Esophagus (tissue), 2 donors: ENCODE results near the gene MLPH. TPM values are rescaled to one million over a fixed set of nuclear protein-coding genes. Genes with fewer than 3 reads are reported as not detected.

Experiments
- H3K27ac ChIP-seq, 2 donors: one replicate each; pipeline ENCODE4 v1.5.1; 2013; ENCODE audit warnings: low read depth in 2 of 2, mild to moderate bottlenecking in 2 of 2, inconsistent platforms in 1 of 2, low read length in 1 of 2, moderate library complexity in 1 of 2
- H3K27me3 ChIP-seq, 2 donors: one replicate each; pipeline ENCODE4 v1.6.1; 2013; ENCODE audit warnings: low read length in 2 of 2, control low read depth in 1 of 2, mild to moderate bottlenecking in 1 of 2; ENCODE audit not compliant: insufficient read depth in 2 of 2, control insufficient read depth in 1 of 2
- H3K36me3 ChIP-seq, 2 donors: one replicate each; pipeline ENCODE4 v1.6.1; 2013; ENCODE audit warnings: low read length in 1 of 2; ENCODE audit not compliant: control insufficient read depth in 2 of 2, insufficient read depth in 2 of 2
- H3K4me1 ChIP-seq, 2 donors: one replicate each; pipeline ENCODE4 v1.6.1; 2013; ENCODE audit warnings: low read length in 1 of 2; ENCODE audit not compliant: control insufficient read depth in 2 of 2, insufficient read depth in 2 of 2
- H3K4me3 ChIP-seq, 2 donors: one replicate each; pipeline ENCODE4 v1.5.1; 2013; ENCODE audit warnings: low read length in 2 of 2, mild to moderate bottlenecking in 2 of 2, low read depth in 1 of 2, moderate library complexity in 1 of 2
- H3K9me3 ChIP-seq, 2 donors: one replicate each; pipeline ENCODE4 v1.6.1; 2013; ENCODE audit warnings: mild to moderate bottlenecking in 2 of 2, low read depth in 1 of 2, low read length in 1 of 2, moderate library complexity in 1 of 2; ENCODE audit not compliant: control insufficient read depth in 2 of 2, insufficient read depth in 1 of 2
- WGBS, 2 donors: extraction: QIAGEN DNeasy Blood & Tissue Kit; methylation state at CpG; one replicate each; pipeline ENCODE4 v1.1.7; 2013; 5-methylcytosine and 5-hydroxymethylcytosine counted together
- polyA plus RNA-seq, 2 donors: library from polyadenylated mRNA; stranded (reverse); fragments of 200-250 nt; gene quantifications; one replicate each; pipeline ENCODE4 v1.2.3, GENCODE V29; 2013
- donor health status: healthy with polysubstance abuse.
- donor health status: Bipolar disorder and iron deficiency.

Gene MLPH
- polyA plus RNA-seq, 2 donors = 3.4 to 4.4 TPM

- peaks cover 0 to 4% of the 10 kb centered on the region in 2 donors for H3K36me3 ChIP-seq
- H3K4me3 ChIP-seq = no peak overlapping the region
- H3K27me3 ChIP-seq = no peaks in the 10 kb centered on the region
- H3K4me1 ChIP-seq = peaks cover 0 to 3% of the 10 kb centered on the region in 2 donors
- no peak overlapping the region for H3K27ac ChIP-seq
- H3K9me3 ChIP-seq = no peaks in the 10 kb centered on the region
- WGBS, 2 donors = 70 to 77% methylated on average over 2 of the region's 2 CpGs
Observed at GRCh38 chr2:237501892-237502513, 15.0 kb downstream of the MLPH start.

GRCh38 chr2:237503201-237503600 lies 16.1 kb downstream of the MLPH start:
- 92 to 93% methylated on average over 16 of the region's 16 CpGs for WGBS, 2 donors
- H3K27ac ChIP-seq = no peak overlapping the region
- peaks cover 0 to 4% of the 10 kb centered on the region in 2 donors for H3K36me3 ChIP-seq
- H3K4me1 ChIP-seq = peaks cover 0 to 3% of the 10 kb centered on the region in 2 donors
- H3K4me3 ChIP-seq = no peak overlapping the region
- H3K9me3 ChIP-seq = no peaks in the 10 kb centered on the region
- no peaks in the 10 kb centered on the region for H3K27me3 ChIP-seq

DNA sequence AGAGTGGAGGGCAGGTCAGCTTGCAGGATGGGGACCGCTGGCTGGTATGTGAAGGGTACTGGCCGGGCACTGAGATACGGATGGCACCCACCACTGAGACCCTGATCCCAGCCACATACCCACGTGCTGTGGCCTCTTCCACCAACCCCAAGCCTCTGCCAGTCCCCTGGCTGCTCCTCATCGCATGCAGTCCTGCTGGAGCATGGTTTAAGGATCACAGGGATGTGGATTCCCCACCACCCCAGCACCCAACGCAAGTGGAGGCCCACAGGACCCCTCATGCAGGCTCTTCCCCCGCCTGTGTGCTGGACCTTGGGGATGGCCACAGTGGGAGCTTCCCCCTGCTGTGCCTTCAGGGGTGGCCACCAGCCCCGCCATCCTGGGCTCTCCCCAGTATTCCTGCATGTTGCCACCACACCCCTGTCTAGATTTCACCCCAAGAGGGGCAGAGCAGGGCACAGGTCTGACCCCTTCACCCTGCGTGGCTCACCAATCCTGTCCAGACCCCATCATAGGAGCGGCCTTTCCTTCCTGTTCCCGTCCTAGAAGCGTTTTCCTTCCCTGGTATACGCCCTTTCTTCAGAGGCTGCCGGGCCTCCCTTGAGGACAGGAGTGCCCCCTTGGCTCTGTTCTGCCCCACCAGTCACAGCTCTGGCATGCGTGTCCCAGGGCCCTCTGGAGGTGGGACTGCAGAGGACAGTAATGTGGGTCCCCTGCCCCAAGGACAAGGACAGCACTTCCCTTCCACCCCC lies 18.3 kb downstream of the MLPH start:
- WGBS, 2 donors = 89 to 91% methylated on average over 15 of the region's 15 CpGs
- H3K27ac ChIP-seq = no peak overlapping the region

GRCh38 chr2:237507512-237507911 lies 20.5 kb downstream of the MLPH start:
- no peaks in the 10 kb centered on the region for H3K27me3 ChIP-seq
- no peak overlapping the region for H3K27ac ChIP-seq
- 77 to 83% methylated on average over 7 of the region's 7 CpGs for WGBS, 2 donors
- H3K4me3 ChIP-seq = no peak overlapping the region
- peaks cover 0 to 6% of the 10 kb centered on the region in 2 donors for H3K36me3 ChIP-seq
- H3K4me1 ChIP-seq = no peaks in the 10 kb centered on the region
- no peaks in the 10 kb centered on the region for H3K9me3 ChIP-seq

More for the DNA sequence above, 18.3 kb downstream of the MLPH start:
- Histone ChIP-seq H3K36me3 (peaks cover 0 to 4% of the 10 kb centered on the region in 2 donors), H3K4me1 (peaks cover 0 to 3% of the 10 kb centered on the region in 2 donors), H3K9me3 (no peaks in the 10 kb centered on the region), H3K4me3 (no peak overlapping the region), H3K27me3 (no peaks in the 10 kb centered on the region)

DNA sequence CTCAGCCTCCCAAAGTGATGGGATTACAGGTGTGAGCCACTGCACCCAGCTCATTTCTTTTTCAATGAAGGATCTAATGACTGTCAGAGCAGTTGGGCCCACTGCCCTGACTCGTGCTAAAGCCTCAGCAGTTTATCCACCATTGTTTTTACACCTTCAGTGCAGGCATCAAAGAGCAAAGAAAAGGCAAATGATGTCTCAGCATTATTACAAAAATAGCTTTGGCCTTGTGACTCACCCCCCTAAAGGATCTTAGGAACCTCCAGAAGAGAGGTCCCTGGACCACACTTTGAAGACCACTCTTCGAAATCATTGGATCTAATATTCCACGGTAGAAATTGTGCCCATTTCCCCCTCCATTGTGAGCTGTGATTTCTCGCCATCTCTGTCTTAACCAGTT lies 21.3 kb downstream of the MLPH start:
- H3K27me3 ChIP-seq = no peaks in the 10 kb centered on the region
- no peaks in the 10 kb centered on the region for H3K9me3 ChIP-seq
- 81 to 88% methylated on average over 4 of the region's 4 CpGs for WGBS, 2 donors
- peaks cover 0 to 6% of the 10 kb centered on the region in 2 donors for H3K36me3 ChIP-seq
- no peaks in the 10 kb centered on the region for H3K4me1 ChIP-seq
- no peak overlapping the region for H3K27ac ChIP-seq
- H3K4me3 ChIP-seq = no peak overlapping the region

GRCh38 chr2:237509151-237509550 lies 22.1 kb downstream of the MLPH start:
- Histone ChIP-seq H3K27ac (no peak overlapping the region), H3K9me3 (no peaks in the 10 kb centered on the region), H3K27me3 (no peaks in the 10 kb centered on the region), H3K4me1 (no peaks in the 10 kb centered on the region), H3K36me3 (peaks cover 0 to 6% of the 10 kb centered on the region in 2 donors), H3K4me3 (no peak overlapping the region)
- WGBS, 2 donors = 74 to 84% methylated on average over 2 of the region's 2 CpGs

- Histone ChIP-seq H3K9me3 (no peaks in the 10 kb centered on the region), H3K27me3 (no peaks in the 10 kb centered on the region), H3K36me3 (peaks cover 0 to 6% of the 10 kb centered on the region in 2 donors), H3K4me1 (no peaks in the 10 kb centered on the region), H3K27ac (no peak overlapping the region), H3K4me3 (no peak overlapping the region)
- WGBS, 2 donors = 55 to 72% methylated on average over 7 of the region's 7 CpGs
Observed at GRCh38 chr2:237509905-237510304, 22.9 kb downstream of the MLPH start.

DNA sequence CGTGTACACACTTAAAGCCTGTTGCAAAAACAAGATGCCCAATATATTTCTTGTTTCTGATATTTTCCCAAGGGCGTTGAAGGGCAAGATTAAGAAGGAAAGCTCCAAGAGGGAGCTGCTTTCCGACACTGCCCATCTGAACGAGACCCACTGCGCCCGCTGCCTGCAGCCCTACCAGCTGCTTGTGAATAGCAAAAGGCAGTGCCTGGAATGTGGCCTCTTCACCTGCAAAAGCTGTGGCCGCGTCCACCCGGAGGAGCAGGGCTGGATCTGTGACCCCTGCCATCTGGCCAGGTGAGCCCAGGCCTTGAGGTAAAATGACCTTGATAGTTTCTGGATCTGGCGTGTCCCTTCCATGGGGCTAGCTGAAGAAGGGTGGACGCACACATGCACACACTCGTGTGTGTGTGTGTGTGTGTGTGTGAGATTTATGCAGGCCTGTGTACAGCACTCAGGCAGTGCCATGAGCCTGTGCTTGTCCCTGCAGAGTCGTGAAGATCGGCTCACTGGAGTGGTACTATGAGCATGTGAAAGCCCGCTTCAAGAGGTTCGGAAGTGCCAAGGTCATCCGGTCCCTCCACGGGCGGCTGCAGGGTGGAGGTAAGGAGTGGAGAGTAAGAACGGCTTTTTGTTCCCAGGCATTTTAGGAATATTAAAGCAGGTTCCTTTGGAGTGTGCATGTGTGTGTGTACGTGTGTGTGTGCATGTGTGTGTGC lies 23.6 kb downstream of the MLPH start:
- H3K4me3 ChIP-seq = no peak overlapping the region
- H3K9me3 ChIP-seq = no peaks in the 10 kb centered on the region
- H3K36me3 ChIP-seq = peaks cover 0 to 2% of the 10 kb centered on the region in 2 donors
- H3K27ac ChIP-seq = no peak overlapping the region
- H3K4me1 ChIP-seq = no peaks in the 10 kb centered on the region
- 84 to 89% methylated on average over 21 of the region's 21 CpGs for WGBS, 2 donors
- H3K27me3 ChIP-seq = no peaks in the 10 kb centered on the region

DNA sequence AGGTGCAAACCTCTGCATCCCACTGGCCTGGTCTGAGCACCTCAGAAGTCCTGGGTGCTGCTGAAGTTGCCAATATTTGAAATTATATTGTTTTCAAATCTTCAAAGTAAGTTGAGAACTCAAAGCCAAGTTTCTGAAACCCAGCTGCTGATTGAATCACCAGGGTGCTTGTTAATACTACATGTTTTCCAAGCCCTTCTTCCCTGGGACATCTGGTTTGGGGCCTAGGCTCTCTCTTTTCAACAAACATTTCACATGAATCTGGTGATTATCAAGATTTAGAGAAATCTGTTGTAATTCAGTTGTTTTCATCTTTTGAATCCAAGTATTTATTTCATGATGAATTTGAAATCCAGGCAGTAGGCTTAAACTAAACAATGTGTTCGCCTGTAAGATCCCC lies 24.4 kb downstream of the MLPH start:
- WGBS, 2 donors = 78 to 86% methylated on average over 1 of the region's 1 CpG

More for the DNA sequence above, 24.4 kb downstream of the MLPH start:
- H3K4me1 ChIP-seq = no peaks in the 10 kb centered on the region
- H3K36me3 ChIP-seq = peaks cover 0 to 2% of the 10 kb centered on the region in 2 donors
- no peak overlapping the region for H3K27ac ChIP-seq
- no peak overlapping the region for H3K4me3 ChIP-seq
- no peaks in the 10 kb centered on the region for H3K27me3 ChIP-seq
- no peaks in the 10 kb centered on the region for H3K9me3 ChIP-seq
